Spinal cord (tissue), 10 donors: ENCODE results near the gene SLX1A. TPM values are rescaled to one million over a fixed set of nuclear protein-coding genes. Genes with fewer than 3 reads are reported as not detected.
"Not testable (repeated sequence)": the region's sequence is repeated elsewhere in the genome, so short reads cannot be mapped to it uniquely, and the experiment has no call there.

Experiments used
- DNase-seq, 6 donors: peaks; one replicate each; pipeline versions ENCODE4 v3.0.0 to v3.0.0-alpha.2; 2013 to 2015; ENCODE audit warnings: low spot score in 6 of 6, low read depth in 4 of 6
- H3K27ac ChIP-seq: one replicate; pipeline ENCODE4 v1.5.1; 2013; ENCODE audit warnings: low read depth, low read length, control low read depth
- H3K27me3 ChIP-seq: one replicate; pipeline ENCODE4 v1.6.1; 2013; ENCODE audit warnings: low read length; ENCODE audit not compliant: control insufficient read depth, insufficient read depth
- H3K36me3 ChIP-seq: one replicate; pipeline ENCODE4 v1.6.1; 2013; ENCODE audit warnings: low read length; ENCODE audit not compliant: control insufficient read depth, insufficient read depth
- H3K4me1 ChIP-seq: one replicate; pipeline ENCODE4 v1.6.1; 2013; ENCODE audit warnings: low read length; ENCODE audit not compliant: control insufficient read depth, insufficient read depth
- H3K4me3 ChIP-seq: one replicate; pipeline ENCODE4 v1.5.1; 2013; ENCODE audit warnings: low read depth, low read length, control low read depth
- H3K9me3 ChIP-seq: one replicate; pipeline ENCODE4 v1.6.1; 2013; ENCODE audit warnings: low read length; ENCODE audit not compliant: control insufficient read depth, insufficient read depth
- WGBS: methylation state at CpG from one replicate; pipeline ENCODE4 v1.1.5; 2013; ENCODE audit warnings: missing lambda C conversion rate; ENCODE audit not compliant: insufficient coverage; 5-methylcytosine and 5-hydroxymethylcytosine counted together
- polyA plus RNA-seq, 2 donors: library from polyadenylated mRNA; unstranded; fragments of 120-200 nt; gene quantifications; one replicate each; pipeline ENCODE4 v1.2.1, GENCODE V29; 2013; ENCODE audit not compliant: insufficient read length in 2 of 2
- total RNA-seq, 2 donors: library from RNA; depleted of rRNA in 1 of 2; stranded (reverse); fragments of 120-200 nt in 1 of 2; fragments of >200 nt in 1 of 2; gene quantifications; one replicate each; pipeline versions ENCODE4 v1.2.3 to v1.2.4, GENCODE V29; 2013 to 2014
- donor health status: healthy.

SLX1A gene
- total and polyA plus RNA-seq, 4 donors: 4.5 to 47.2 (median 28.2) TPM

DNA sequence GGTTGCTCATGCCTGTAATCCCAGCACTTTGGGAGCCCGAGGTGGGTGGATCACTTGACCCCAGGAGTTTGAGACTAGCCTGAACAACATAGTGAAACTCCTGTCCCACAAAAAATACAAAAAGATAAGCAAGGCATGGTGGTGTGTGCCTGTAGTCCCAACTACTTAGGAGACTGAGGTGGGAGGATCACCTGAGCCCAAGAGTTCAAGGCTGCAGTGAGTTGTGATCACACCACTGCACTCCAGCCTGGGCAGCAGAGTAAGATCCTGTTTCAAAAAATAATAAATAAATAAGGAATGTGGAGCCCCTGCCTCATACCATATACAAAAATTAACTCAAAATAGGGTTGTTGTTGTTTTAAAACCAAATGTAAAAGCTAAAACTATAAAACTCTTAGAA is 36.5 kb upstream of the SLX1A start:
- no peaks in the 10 kb centered on the region for H3K4me1 ChIP-seq
- no peaks in the 10 kb centered on the region for H3K36me3 ChIP-seq
- WGBS: no CpG with 5 or more reads among the region's 1 CpG
- no peaks in the 10 kb centered on the region for H3K27me3 ChIP-seq
- H3K4me3 ChIP-seq: no peak overlapping the region
- H3K27ac ChIP-seq: no peak overlapping the region
- no peaks in the 10 kb centered on the region for H3K9me3 ChIP-seq
- no peak for DNase-seq

DNA sequence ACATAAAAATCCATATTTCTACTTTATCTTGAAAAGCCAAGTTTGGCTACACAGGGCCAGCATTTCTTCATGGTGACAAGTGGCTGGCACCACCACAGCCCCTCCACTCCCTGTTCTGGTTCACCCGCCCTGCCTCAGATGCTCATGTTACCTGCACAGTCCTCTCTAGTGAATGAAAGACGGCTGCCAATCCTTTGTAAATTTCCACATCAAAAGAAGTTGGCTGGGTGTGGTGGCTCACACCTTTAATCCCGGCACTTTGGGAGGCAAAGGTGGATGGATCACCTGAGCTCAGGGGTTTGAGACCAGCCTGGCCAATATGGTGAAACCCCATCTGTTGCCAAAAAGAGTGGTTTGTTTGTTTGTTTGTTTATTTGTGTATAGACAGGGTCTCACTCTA is 30.1 kb upstream of the SLX1A start:
- H3K4me1 ChIP-seq: no peaks in the 10 kb centered on the region
- no peak overlapping the region for H3K4me3 ChIP-seq
- peak in 1 of 6 donors; percentile 34 for DNase-seq
- no peaks in the 10 kb centered on the region for H3K36me3 ChIP-seq
- no peaks in the 10 kb centered on the region for H3K9me3 ChIP-seq
- H3K27ac ChIP-seq: no peak overlapping the region
- H3K27me3 ChIP-seq: no peaks in the 10 kb centered on the region
- 79% methylated on average over 2 of the region's 3 CpGs for WGBS

DNA sequence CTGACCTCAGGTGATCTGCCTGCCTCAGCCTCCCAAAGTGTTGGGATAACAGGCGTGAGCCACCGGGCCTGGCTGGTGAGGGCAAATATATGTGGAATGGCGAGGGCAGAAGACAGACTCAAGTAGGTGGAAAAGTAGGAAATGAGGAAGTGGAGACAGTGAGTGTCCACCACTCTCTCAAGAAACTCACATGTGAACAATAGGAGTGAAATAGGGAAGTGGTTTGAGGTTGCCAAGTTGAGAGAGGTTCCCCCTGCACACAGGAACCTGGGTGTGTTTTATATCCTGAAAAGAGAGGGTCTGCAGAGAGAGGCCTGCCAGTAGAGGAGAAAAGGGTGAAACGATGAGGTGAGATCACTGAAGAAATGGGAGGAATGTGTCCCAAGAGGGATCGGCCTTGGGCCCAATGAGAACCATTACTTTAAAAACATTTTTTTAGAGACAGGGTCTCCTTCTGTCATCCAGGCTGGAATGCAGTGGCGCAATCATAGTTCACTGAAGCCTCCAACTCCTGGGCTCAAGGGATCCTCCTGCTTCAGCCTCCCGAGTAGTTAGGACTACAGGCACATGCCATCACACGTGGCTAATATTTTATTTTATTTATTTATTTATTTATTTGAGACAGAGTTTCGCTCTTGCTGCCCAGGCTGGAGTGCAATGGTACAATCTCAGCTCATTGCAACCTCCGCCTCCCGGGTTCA is 27.3 kb upstream of the SLX1A start:
- 100% methylated on average over 1 of the region's 11 CpGs for WGBS
- no peak for DNase-seq

DNA sequence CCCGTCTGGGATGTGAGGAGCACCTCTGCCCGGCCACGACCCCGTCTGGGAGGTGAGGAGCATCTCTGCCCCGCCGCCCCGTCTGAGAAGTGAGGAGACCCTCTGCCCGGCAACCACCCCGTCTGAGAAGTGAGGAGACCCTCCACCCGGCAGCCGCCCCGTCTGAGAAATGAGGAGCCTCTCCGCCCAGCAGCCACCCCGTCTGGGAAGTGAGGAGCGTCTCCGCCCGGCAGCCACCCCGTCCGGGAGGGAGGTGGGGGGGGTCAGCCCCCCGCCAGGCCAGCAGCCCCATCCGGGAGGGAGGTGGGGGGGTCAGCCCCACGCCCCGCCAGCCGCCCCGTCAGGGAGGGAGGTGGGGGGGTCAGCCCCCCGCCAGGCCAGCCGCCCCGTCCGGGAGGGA is 24.9 kb upstream of the SLX1A start:
- H3K27me3 ChIP-seq, H3K27ac ChIP-seq, DNase-seq, H3K4me1 ChIP-seq, H3K4me3 ChIP-seq, H3K36me3 ChIP-seq, H3K9me3 ChIP-seq: not testable (repeated sequence)
- no CpG with 5 or more reads among the region's 29 CpGs for WGBS

More for the DNA sequence above, 27.3 kb upstream of the SLX1A start:
- Histone ChIP-seq H3K4me1 (no peaks in the 10 kb centered on the region), H3K9me3 (no peaks in the 10 kb centered on the region), H3K27ac (no peak overlapping the region), H3K27me3 (no peaks in the 10 kb centered on the region), H3K36me3 (no peaks in the 10 kb centered on the region), H3K4me3 (no peak overlapping the region)

DNA sequence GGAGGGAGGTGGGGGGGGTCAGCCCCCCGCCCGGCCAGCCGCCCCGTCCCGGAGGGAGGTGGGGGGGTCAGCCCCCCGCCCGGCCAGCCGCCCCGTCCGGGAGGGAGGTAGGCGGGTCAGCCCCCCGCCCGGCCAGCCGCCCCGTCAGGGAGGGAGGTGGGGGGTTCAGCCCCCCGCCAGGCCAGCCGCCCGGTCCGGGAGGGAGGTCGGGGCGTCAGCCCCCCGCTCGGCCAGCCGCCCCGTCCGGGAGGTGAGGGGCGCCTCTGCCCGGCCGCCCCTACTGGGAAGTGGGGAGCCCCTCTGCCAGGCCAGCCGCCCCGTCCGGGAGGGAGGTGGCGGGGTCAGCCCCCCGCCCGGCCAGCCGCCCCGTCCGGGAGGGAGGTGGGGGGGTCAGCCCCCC is 24.3 kb upstream of the SLX1A start:
- H3K9me3 ChIP-seq, H3K4me3 ChIP-seq, H3K4me1 ChIP-seq, H3K27ac ChIP-seq, H3K27me3 ChIP-seq, H3K36me3 ChIP-seq, DNase-seq: not testable (repeated sequence)
- WGBS: 99% methylated on average over 12 of the region's 38 CpGs

DNA sequence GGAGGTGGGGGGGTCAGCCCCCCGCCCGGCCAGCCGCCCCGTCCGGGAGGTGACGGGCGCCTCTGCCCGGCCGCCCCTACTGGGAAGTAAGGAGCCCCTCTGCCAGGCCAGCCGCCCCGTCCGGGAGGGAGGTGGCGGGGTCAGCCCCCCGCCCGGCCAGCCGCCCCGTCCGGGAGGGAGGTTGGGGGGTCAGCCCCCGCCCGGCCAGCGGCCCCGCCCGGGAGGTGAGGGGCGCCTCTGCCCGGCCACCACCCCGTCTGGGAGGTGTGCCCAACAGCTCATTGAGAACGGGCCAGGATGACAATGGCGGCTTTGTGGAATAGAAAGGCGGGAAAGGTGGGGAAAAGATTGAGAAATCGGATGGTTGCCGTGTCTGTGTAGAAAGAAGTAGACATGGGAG is 23.5 kb upstream of the SLX1A start:
- not testable (repeated sequence) for H3K9me3 ChIP-seq, H3K4me1 ChIP-seq, DNase-seq, H3K36me3 ChIP-seq, H3K27me3 ChIP-seq, H3K4me3 ChIP-seq, H3K27ac ChIP-seq
- WGBS: no CpG with 5 or more reads among the region's 31 CpGs

DNA sequence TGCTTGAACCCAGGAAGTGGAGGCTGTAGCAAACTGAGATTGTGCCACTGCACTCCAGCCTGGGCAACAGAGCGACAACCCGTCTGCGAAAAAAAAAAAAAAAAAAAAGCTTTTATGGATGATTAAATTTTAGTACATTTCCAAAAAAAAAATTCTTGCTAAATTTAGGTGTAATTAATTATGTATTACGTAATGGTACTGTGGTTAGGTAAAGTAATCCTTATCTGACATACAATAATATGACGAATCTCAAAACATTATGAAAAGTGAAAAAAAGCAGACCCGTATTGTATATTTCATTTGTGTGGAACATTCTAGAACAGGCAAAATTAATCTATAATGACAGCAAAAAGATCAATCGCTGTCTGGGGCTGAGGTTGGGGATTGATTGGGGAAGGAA is 20.6 kb upstream of the SLX1A start:
- Histone ChIP-seq H3K4me1 (no peaks in the 10 kb centered on the region), H3K4me3 (no peak overlapping the region), H3K36me3 (no peaks in the 10 kb centered on the region), H3K9me3 (no peaks in the 10 kb centered on the region), H3K27ac (no peak overlapping the region), H3K27me3 (no peaks in the 10 kb centered on the region)
- DNase-seq: no peak
- no CpG with 5 or more reads among the region's 7 CpGs for WGBS

DNA sequence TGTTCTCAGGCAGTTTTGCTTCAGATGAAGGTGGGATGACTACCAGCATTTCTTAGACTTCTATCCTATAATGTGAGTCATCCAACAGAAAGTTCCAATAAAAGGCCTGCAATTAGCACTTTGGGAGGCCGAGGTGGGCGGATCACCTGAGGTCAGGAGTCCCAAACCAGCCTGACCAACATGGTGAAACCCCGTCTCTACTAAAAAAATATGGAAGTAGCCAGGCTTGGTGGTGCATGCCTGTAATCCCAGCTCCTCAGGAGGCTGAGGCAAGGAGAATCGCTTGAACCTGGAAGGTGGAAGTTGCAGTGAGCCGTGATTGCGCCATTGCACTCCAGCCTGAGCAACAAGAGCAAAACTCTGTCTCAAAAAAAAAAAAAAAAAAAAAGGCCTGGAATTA is 16.8 kb upstream of the SLX1A start:
- not testable (repeated sequence) for H3K27me3 ChIP-seq, H3K9me3 ChIP-seq
- WGBS: 78% methylated on average over 5 of the region's 6 CpGs

DNA sequence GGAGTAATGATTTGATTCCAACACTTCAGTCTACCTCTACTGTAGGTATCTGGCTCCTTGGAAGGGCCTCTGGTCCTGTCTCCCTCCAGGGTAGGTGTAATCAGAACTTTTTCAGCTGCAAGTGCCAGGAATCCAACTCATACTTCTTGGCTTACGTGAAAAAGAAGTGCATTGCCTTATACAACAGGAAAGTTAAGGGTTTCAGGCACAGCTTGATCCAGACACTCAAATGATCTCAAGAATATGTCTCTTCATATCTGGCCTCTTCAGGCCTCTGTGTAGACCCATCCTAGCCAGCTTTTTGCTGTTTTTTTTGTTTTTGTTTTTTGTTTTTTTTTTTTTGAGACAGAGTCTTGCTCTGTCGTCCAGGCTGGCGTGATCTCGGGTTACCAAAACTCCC is 14.5 kb upstream of the SLX1A start:
- Histone ChIP-seq H3K27ac (no peak overlapping the region), H3K4me1 (peaks cover 10% of the 10 kb centered on the region), H3K27me3 (no peaks in the 10 kb centered on the region), H3K36me3 (no peaks in the 10 kb centered on the region), H3K4me3 (no peak overlapping the region), H3K9me3 (no peaks in the 10 kb centered on the region)
- no peak for DNase-seq
- WGBS: 100% methylated on average over 1 of the region's 4 CpGs

More for the DNA sequence above, 16.8 kb upstream of the SLX1A start:
- not testable (repeated sequence) for H3K4me3 ChIP-seq, H3K27ac ChIP-seq, H3K4me1 ChIP-seq, DNase-seq, H3K36me3 ChIP-seq

DNA sequence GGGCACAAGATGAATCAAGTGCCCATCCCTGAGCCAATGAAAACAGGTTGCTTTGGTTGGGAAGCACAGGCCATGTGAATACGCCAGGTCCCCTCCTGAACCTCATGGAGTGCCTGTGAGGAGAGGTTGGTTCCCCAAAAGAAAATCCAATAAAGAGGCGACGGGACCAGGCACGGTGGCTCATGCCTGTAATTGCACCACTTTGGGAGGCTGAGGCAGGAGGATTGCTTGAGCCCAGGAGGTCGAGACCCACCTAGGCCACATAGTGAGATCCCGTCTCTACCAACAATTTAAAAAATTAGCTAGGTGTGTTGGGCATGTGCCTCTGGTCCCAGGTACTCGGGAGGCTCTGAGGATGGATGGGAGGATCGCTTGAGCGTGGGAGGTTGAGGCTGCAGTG is 13.7 kb upstream of the SLX1A start:
- Histone ChIP-seq H3K4me3 (no peak overlapping the region), H3K36me3 (peaks cover under 1% of the 10 kb centered on the region), H3K4me1 (peaks cover 17% of the 10 kb centered on the region), H3K27me3 (no peaks in the 10 kb centered on the region), H3K9me3 (no peaks in the 10 kb centered on the region), H3K27ac (no peak overlapping the region)
- WGBS: 88% methylated on average over 7 of the region's 9 CpGs
- DNase-seq: no peak
